ENCODE data around the gene CCR1. TPM values are rescaled to one million over a fixed set of nuclear protein-coding genes. Genes with fewer than 3 reads are reported as not detected.
"Not testable (repeated sequence)": the region's sequence is repeated elsewhere in the genome, so short reads cannot be mapped to it uniquely, and the experiment has no call there.

Gene CCR1
- total and polyA plus RNA-seq, 2 donors, result 7.3 to 7.7 TPM

GRCh38 chr3:46222435-46223161, 14.5 kb upstream of the CCR1 start:
- DNase-seq (ENCODE audit: extremely low spot score), result no peak
- WGBS, result 60% methylated on average over 7 of the region's 7 CpGs
- Histone ChIP-seq H3K36me3 (ENCODE audit: insufficient read depth) (no peaks in the 10 kb centered on the region), H3K27ac (ENCODE audit: low read depth) (no peak overlapping the region), H3K4me3 (ENCODE audit: low read depth, low read length) (no peak overlapping the region), H3K4me1 (ENCODE audit: insufficient read depth) (no peaks in the 10 kb centered on the region)

GRCh38 chr3:46221938-46222337, 13.8 kb upstream of the CCR1 start:
- 84% methylated on average over 1 of the region's 1 CpG for WGBS
- Histone ChIP-seq H3K36me3 (ENCODE audit: insufficient read depth) (no peaks in the 10 kb centered on the region), H3K27ac (ENCODE audit: low read depth) (no peak overlapping the region), H3K4me1 (ENCODE audit: insufficient read depth) (no peaks in the 10 kb centered on the region), H3K4me3 (ENCODE audit: low read depth, low read length) (no peak overlapping the region)
- no peak for DNase-seq (ENCODE audit: extremely low spot score)

DNA sequence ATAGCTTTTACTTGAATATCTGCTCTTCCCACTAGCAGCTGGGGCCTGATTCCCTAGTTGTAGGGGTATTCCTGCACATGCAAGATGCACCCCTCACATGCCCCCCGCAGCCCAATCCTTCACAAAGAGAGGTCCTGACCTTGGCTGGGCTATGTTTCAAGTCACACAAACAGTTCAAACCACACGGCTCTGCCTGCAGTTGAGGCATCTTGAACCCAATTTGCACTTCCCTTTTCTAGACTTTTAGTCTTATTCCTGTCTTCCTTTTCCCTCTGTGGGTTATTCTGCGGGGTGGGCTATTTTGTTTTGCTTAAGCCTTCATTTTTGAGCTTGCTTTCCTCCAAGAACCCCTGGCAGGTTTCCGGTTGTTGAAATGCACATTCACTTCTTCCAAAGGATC, 13.3 kb upstream of the CCR1 start:
- Histone ChIP-seq H3K4me3 (ENCODE audit: low read depth, low read length) (no peak overlapping the region), H3K4me1 (ENCODE audit: insufficient read depth) (no peaks in the 10 kb centered on the region), H3K27ac (ENCODE audit: low read depth) (no peak overlapping the region), H3K36me3 (ENCODE audit: insufficient read depth) (no peaks in the 10 kb centered on the region)
- WGBS, result 38% methylated on average over 4 of the region's 4 CpGs
- DNase-seq (ENCODE audit: extremely low spot score), result no peak

DNA sequence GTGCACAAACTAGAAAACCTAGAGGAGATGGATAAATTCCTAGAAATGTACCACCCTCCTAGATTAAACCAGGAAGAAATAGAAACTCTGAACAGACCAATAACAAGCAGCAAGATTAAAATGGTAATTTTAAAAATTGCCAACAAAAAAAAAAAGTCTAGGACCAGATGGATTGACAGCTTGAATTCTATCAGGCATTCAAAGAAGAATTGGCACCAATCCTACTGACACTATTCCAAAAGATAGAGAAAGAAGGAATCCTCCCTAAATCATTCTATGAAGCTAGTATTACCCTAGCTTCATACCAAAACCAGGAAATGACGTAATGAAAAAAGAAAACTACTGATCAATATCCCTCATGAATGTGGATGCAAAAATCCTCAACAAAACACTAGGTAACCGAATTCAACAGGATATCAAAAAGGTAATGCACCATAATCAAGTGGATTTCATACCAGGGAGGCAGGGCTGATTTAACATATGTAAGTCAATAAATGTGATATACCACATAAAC, 10.1 kb upstream of the CCR1 start:
- DNase-seq (ENCODE audit: extremely low spot score), result no peak
- Histone ChIP-seq H3K4me3 (ENCODE audit: low read depth, low read length) (no peak overlapping the region), H3K4me1 (ENCODE audit: insufficient read depth) (no peaks in the 10 kb centered on the region), H3K27ac (ENCODE audit: low read depth) (no peak overlapping the region), H3K36me3 (ENCODE audit: insufficient read depth) (no peaks in the 10 kb centered on the region)
- 67% methylated on average over 2 of the region's 2 CpGs for WGBS

- no peaks in the 10 kb centered on the region for H3K4me1 ChIP-seq (ENCODE audit: insufficient read depth)
- WGBS, result 31% methylated on average over 4 of the region's 4 CpGs
- no peaks in the 10 kb centered on the region for H3K36me3 ChIP-seq (ENCODE audit: insufficient read depth)
- no peak overlapping the region for H3K4me3 ChIP-seq (ENCODE audit: low read depth, low read length)
- H3K27ac ChIP-seq (ENCODE audit: low read depth), result no peak overlapping the region
- no peak for DNase-seq (ENCODE audit: extremely low spot score)
These were observed 7.8 kb upstream of the CCR1 start for GRCh38 chr3:46215810-46216414.

DNA sequence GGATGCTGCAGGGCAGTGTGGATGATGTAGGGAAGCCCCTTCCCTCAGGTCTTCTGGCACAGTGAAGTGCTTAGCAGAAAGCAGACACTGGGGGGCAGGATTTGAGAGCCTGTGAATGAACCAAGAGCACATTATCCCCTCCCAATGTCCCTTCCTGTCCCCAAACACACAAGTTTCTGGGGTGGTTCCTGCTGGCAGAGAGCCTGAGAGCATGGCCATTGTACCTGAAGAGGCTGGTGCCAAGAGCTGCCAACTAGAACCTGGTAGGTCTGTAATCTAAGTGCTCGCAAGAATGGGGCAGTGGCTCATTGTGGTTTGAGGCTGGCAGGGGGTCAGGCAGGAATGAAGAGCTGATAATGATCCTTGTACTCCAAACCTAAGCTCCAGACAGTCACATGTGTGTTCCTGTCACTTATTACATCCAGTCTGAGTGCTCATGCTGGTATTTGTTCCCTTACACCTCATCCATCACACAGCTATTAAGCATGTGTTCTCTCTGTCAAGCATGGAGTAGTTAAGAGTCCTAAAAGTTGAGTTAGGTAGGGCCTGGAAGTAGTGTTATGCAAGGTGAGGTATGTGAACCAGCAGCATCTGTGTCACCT, 6.7 kb upstream of the CCR1 start:
- no peak for DNase-seq (ENCODE audit: extremely low spot score)
- Histone ChIP-seq H3K4me1 (ENCODE audit: insufficient read depth) (no peaks in the 10 kb centered on the region), H3K36me3 (ENCODE audit: insufficient read depth) (no peaks in the 10 kb centered on the region), H3K27ac (ENCODE audit: low read depth) (no peak overlapping the region), H3K4me3 (ENCODE audit: low read depth, low read length) (no peak overlapping the region)
- 82% methylated on average over 1 of the region's 1 CpG for WGBS

DNA sequence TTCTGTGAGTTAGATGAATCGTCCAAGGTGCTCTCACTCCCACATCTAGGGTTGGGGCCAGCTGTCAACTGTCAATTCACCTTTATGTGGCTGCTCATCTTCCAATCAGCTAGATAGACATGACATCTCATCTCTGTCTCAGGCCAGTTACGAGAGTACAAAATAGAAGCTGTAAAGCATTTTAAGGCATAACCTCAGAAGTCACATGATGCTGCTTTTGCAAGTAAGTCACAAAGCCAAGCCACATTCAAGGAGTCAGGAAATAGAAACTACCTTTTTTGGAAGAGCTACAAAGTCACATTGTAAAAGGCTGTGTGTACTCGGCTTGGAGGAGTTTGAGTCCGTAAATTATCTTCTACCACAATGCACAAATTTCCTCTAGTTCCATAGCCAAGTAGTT, 5.1 kb upstream of the CCR1 start:
- Histone ChIP-seq H3K4me1 (ENCODE audit: insufficient read depth) (no peaks in the 10 kb centered on the region), H3K36me3 (ENCODE audit: insufficient read depth) (no peaks in the 10 kb centered on the region), H3K4me3 (ENCODE audit: low read depth, low read length) (no peak overlapping the region), H3K27ac (ENCODE audit: low read depth) (no peak overlapping the region)
- 54% methylated on average over 4 of the region's 4 CpGs for WGBS
- DNase-seq (ENCODE audit: extremely low spot score), result no peak

DNA sequence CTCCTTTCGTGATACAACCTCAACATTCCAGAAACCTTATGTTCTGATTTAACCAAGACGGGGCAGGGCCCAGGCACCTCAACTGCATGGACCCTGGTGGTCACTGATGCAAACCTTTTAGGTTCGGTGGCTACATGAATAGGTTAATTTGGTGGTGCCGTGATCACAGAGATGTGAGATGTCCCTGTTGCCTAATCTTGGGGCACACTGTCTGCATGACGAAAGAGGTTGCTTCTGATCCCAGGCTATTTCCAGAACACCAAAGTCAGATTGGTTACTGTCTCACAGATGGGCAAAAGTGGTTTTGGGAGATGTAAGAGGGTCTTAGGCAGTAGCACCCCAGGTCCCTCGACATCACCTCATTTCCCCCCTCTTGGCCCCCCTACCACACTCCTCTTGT, 4.0 kb upstream of the CCR1 start:
- Histone ChIP-seq H3K27ac (ENCODE audit: low read depth) (no peak overlapping the region), H3K36me3 (ENCODE audit: insufficient read depth) (no peaks in the 10 kb centered on the region), H3K4me3 (ENCODE audit: low read depth, low read length) (no peak overlapping the region), H3K4me1 (ENCODE audit: insufficient read depth) (no peaks in the 10 kb centered on the region)
- 77% methylated on average over 6 of the region's 6 CpGs for WGBS
- no peak for DNase-seq (ENCODE audit: extremely low spot score)

DNA sequence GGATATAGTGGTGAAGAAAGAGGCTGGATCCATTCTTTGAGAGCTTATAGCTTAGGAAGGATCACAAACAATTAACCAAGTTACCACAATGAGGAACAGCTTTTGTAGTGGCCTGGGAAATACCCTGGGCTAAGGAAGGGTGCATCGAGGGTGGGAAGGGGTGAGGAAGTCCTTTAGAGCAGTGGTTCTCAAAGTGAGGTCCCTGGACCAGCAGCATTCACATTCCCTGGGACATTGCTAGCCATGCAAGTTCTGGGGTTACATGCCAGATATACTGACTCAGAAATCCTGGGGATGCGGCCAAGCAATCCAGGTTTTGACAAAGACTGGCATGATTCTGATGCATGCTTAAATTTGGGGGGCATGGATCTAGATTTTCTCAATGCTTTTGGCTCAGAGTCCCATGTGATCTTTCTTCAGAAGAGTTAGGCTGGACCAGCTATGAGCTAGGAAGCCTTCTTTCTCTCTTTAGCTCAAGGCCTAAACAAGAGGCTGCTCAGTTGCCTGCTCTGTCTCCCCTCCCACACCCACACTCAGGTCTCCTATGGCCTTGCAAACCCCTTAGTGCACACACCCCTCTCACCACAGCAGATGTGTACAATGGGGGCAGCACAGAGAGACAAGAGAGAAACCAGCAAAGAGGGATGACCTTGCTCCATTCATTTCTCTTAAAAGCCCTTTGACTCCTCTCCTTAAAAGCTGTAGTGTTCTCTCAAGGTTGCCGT, 1.8 kb upstream of the CCR1 start:
- Histone ChIP-seq H3K36me3 (ENCODE audit: insufficient read depth) (no peaks in the 10 kb centered on the region), H3K4me1 (ENCODE audit: insufficient read depth) (no peaks in the 10 kb centered on the region), H3K27ac (ENCODE audit: low read depth) (no peak overlapping the region), H3K4me3 (ENCODE audit: low read depth, low read length) (no peak overlapping the region)
- 85% methylated on average over 3 of the region's 3 CpGs for WGBS
- no peak for DNase-seq (ENCODE audit: extremely low spot score)

GRCh38 chr3:46209053-46209452, 940 bp upstream of the CCR1 start:
- no peak for DNase-seq (ENCODE audit: extremely low spot score)
- no peak overlapping the region for H3K27ac ChIP-seq (ENCODE audit: low read depth)

DNA sequence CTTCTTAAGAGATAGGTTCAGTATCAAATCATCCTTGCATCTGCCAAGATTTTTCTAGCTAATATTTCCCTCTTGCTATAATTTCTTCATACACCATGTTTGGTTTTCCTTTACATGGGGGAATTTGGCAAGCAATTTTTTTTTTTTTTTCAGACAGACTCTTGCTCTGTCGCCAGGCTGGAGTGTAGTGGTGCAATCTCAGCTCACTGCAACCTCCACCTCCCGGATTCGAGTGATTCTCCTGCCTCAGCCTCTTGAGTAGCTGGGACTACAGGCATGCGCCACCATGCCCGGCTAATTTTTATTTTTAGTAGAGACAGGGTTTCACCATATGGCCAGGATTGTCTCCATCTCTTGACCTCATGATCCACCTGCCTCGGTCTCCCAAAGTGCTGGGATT, 599 bp downstream of the CCR1 start:
- DNase-seq (ENCODE audit: extremely low spot score); H3K4me1 ChIP-seq (ENCODE audit: insufficient read depth); H3K4me3 ChIP-seq (ENCODE audit: low read depth, low read length); H3K36me3 ChIP-seq (ENCODE audit: insufficient read depth); H3K27ac ChIP-seq (ENCODE audit: low read depth): not testable (repeated sequence)
- 91% methylated on average over 6 of the region's 6 CpGs for WGBS

More at GRCh38 chr3:46209053-46209452, 940 bp upstream of the CCR1 start:
- H3K4me1 ChIP-seq (ENCODE audit: insufficient read depth), result no peaks in the 10 kb centered on the region
- H3K36me3 ChIP-seq (ENCODE audit: insufficient read depth), result no peaks in the 10 kb centered on the region
- 43% methylated on average over 2 of the region's 2 CpGs for WGBS
- H3K4me3 ChIP-seq (ENCODE audit: low read depth, low read length), result no peak overlapping the region

DNA sequence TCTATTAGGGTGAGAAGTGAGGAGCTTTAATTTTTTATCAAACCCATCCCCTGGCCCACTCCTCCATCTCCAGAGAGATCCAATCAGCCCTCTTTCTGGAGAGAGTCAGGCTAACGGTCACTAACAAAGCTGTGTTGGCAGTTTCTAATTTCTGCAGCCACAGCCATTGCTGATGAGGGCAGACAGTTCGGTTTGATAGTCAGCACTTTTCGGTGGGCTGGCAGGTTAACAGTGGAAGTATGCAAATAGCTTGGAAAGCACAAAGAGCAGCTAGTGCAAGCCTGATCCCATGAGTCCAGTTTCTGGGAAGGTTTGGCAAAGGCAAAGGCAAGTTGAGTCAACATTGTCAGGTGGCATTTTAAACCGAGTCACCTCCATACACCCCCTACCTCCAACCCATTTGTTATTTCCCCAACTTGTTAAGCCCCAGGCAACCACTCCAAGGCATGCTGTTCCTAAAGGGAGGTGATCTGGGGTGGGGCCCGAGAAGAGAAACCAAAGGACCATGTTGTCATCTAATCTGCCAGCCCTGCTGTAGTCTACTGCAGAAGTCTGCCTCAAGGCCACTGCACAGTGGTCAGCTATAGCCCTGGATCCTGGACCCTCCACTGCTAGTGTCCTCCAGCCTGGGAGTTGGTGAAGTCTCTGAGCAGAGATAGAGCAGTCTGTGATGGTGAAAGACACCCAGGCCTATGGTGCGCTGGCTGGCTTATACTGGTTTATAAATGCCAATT, 1.7 kb downstream of the CCR1 start:
- no peak overlapping the region for H3K4me3 ChIP-seq (ENCODE audit: low read depth, low read length)
- no peak overlapping the region for H3K27ac ChIP-seq (ENCODE audit: low read depth)
- no peaks in the 10 kb centered on the region for H3K36me3 ChIP-seq (ENCODE audit: insufficient read depth)
- H3K4me1 ChIP-seq (ENCODE audit: insufficient read depth), result no peaks in the 10 kb centered on the region
- WGBS, result 76% methylated on average over 6 of the region's 6 CpGs
- DNase-seq (ENCODE audit: extremely low spot score), result no peak

DNA sequence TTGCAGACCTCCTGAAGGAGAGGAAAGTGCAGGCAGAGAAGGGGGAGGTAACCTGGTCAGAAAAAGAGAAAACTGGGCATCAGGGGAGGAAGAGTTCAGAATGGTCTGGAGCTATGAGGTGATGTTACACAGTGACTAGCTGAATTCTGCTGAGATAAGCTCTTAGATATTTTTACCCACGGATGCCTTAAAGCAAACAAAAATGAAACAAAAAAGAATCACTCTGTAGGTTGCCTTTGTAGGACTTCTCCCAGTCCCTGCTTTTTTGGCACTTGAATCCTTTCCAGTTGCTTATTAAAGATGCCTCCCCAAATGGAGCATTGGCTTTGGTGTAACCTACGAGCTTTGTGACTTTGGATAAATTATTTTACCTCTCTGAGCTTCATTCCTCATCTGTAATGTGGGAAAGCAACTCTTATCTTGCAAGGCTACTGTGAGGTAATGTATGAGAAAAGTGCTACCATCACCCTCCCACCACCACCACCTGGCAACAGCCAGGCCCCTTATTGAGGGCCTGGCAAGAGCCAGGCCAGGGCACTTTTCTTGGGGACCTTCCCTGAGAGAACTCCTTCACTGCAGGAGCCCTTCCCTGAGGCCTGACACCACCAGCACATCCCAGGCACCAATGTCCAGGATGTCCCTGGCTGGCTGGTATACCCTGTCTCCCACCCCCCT, 2.7 kb downstream of the CCR1 start:
- no peak for DNase-seq (ENCODE audit: extremely low spot score)
- 55% methylated on average over 2 of the region's 2 CpGs for WGBS
- Histone ChIP-seq H3K27ac (ENCODE audit: low read depth) (no peak overlapping the region), H3K4me1 (ENCODE audit: insufficient read depth) (no peaks in the 10 kb centered on the region), H3K36me3 (ENCODE audit: insufficient read depth) (no peaks in the 10 kb centered on the region), H3K4me3 (ENCODE audit: low read depth, low read length) (no peak overlapping the region)
